ENCODE results near the gene KLK6.

DNA sequence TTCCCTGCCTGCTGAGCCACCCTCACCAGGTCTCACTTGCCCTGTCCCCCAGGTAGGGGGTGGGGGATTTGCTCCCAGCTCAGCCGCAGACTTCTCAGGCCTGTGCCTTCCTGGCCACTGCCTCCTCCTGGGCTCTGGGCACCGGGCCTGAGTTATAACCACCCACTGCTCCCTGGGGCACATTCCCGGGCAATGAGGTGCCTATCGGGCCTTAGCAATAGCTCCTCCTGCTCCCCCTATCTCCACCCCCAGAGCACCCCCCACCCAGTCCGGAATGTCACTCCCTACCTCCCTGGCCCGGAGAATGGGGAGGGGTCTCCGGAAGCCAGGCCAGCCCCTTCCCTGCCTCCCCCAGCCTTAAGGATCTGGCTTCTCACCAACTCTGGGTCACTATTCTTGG is 16.5 kb downstream of the KLK6 start, which contains the start of gene KLK5:
- no peak for TF ChIP-seq CTCF (IDR thresholded peaks at IDR 0.05)
- no peak for TF ChIP-seq POLR2AphosphoS5 (IDR thresholded peaks at IDR 0.05; ENCODE audit: low read depth, low read length)
- no peak for TF ChIP-seq TCF7L2 (IDR thresholded peaks at IDR 0.05; ENCODE audit: low read depth, low read length)

Measured in Panc1 (cell line).